Smooth muscle cell (in vitro differentiated cells): ENCODE data around the gene SYNDIG1. TPM values are rescaled to one million over a fixed set of nuclear protein-coding genes. Genes with fewer than 3 reads are reported as not detected.

Experiments used
- DNase-seq: peaks from one replicate; lab custom pipeline; 2025; ENCODE audit not compliant: unreplicated experiment; lab: John Stamatoyannopoulos, UW
- H2AFZ ChIP-seq: fragments of 200-600 bp; sonication (generic); 2 replicates; pipeline ENCODE4 v1.6.0; 2016; ENCODE audit warnings: antibody characterized with exemption, low read depth, mild to moderate bottlenecking
- H3F3A ChIP-seq: fragments of 200-600 bp; sonication (generic); 2 replicates; pipeline ENCODE4 v1.6.0; 2017; ENCODE audit warnings: antibody characterized with exemption, low read depth
- H3K27ac ChIP-seq: fragments of 200-600 bp; sonication (generic); 2 replicates; pipeline ENCODE4 v1.5.1; 2016; ENCODE audit warnings: low read depth, mild to moderate bottlenecking
- H3K27me3 ChIP-seq: fragments of 200-600 bp; sonication (generic); 2 replicates; pipeline ENCODE4 v1.6.1; 2016; ENCODE audit warnings: low read depth, mild to moderate bottlenecking
- H3K36me3 ChIP-seq: fragments of 200-600 bp; sonication (generic); 2 replicates; pipeline ENCODE4 v1.5.1; 2016; ENCODE audit warnings: low read depth
- H3K4me1 ChIP-seq: fragments of 200-600 bp; sonication (generic); 2 replicates; pipeline ENCODE4 v1.5.1; 2016; ENCODE audit warnings: low read depth
- H3K4me2 ChIP-seq: fragments of 200-600 bp; sonication (generic); 2 replicates; pipeline ENCODE4 v1.6.0; 2016; ENCODE audit warnings: mild to moderate bottlenecking
- H3K4me3 ChIP-seq: fragments of 200-600 bp; sonication (generic); 2 replicates; pipeline ENCODE4 v1.5.1; 2016; ENCODE audit warnings: mild to moderate bottlenecking
- H3K79me2 ChIP-seq: fragments of 200-600 bp; sonication (generic); 2 replicates; pipeline ENCODE4 v1.6.0; 2016; ENCODE audit warnings: low read depth, mild to moderate bottlenecking
- H3K9ac ChIP-seq: fragments of 200-600 bp; sonication (generic); 2 replicates; pipeline ENCODE4 v1.6.0; 2016; ENCODE audit warnings: low read depth
- H3K9me3 ChIP-seq: fragments of 200-600 bp; sonication (generic); replicated peaks from 2 replicates; pipeline ENCODE4 v1.5.1; 2016; ENCODE audit warnings: low read depth
- H4K20me1 ChIP-seq: fragments of 200-600 bp; sonication (generic); 2 replicates; pipeline ENCODE4 v1.6.0; 2016; ENCODE audit warnings: low read depth
- CTCF ChIP-seq: fragments of 200-600 bp; sonication (generic); IDR thresholded peaks from 2 replicates; pipeline ENCODE4 v1.5.1; 2017; ENCODE audit warnings: borderline replicate concordance, mild to moderate bottlenecking, antibody characterized with exemption; ENCODE audit not compliant: insufficient read depth, poor library complexity, severe bottlenecking
- WGBS: methylation state at CpG from one replicate; pipeline ENCODE4 v1.1.7; 2016; ENCODE audit warnings: low lambda C conversion rate; 5-methylcytosine and 5-hydroxymethylcytosine counted together
- polyA plus RNA-seq: library from polyadenylated mRNA; unstranded; fragments of >200 nt; fragmentation: Nextera tagmentation; extraction: Ambion mirVana; gene quantifications from 2 replicates; pipeline ENCODE4 v1.2.1, GENCODE V29; 2016
- total RNA-seq: library from RNA; depleted of rRNA; stranded (reverse); fragments of >200 nt; gene quantifications from 2 replicates; pipeline ENCODE4 v1.2.3, GENCODE V29; 2014

Gene SYNDIG1
- total and polyA plus RNA-seq, 2 experiments from 2014 or later, result 1.8 to 2.2 TPM

- Histone ChIP-seq H3K9ac (no peak overlapping the region), H3K27ac (no peak overlapping the region), H3K79me2 (no peaks in the 10 kb centered on the region), H3K36me3 (no peaks in the 10 kb centered on the region), H3K4me2 (no peak overlapping the region), H3K4me3 (no peak overlapping the region), H3K9me3 (no peaks in the 10 kb centered on the region), H3F3A (no peaks in the 10 kb centered on the region), H2AFZ (no peak overlapping the region), H4K20me1 (no peaks in the 10 kb centered on the region), H3K4me1 (no peaks in the 10 kb centered on the region), H3K27me3 (no peaks in the 10 kb centered on the region)
- no peak for DNase-seq
- 88% methylated on average over 13 of the region's 15 CpGs for WGBS
- no peak for TF ChIP-seq CTCF
Observed at GRCh38 chr20:24582373-24583168, 113.1 kb downstream of the SYNDIG1 start.

DNA sequence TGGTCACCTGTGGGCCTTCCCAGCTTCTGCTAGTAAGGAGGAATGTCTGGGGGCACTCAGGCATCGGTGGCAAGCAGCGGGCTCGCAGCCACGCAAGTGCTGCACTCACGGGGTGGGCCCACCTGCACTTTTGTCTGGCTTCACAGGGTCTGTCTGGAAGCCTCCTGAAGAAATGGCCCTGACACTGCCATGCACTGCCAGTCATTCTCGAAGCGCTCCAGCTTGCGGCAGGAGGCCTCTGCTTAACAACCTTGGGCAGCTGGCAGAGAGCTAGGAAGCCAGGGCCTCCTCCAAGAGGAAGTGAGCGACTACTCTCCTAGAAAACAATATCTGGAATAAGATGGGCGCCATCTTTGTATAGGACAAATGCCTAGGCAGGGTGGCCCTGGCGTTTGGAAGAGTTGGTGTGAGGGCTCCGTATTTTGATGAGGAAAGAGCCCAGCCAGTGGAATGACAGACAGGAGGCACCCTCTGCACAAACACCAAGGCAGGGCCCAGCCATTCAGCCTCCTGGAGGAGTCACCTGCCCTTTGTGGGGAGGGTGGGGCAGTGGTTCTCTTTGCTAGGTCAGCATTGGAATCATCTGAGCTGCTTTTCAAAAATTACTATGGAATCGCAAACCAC, 113.9 kb downstream of the SYNDIG1 start:
- Histone ChIP-seq H3F3A (no peaks in the 10 kb centered on the region), H3K27me3 (no peaks in the 10 kb centered on the region), H3K4me3 (no peak overlapping the region), H3K9me3 (no peaks in the 10 kb centered on the region), H3K9ac (no peak overlapping the region), H3K36me3 (no peaks in the 10 kb centered on the region), H3K27ac (no peak overlapping the region), H2AFZ (no peak overlapping the region), H3K4me2 (no peak overlapping the region), H4K20me1 (no peaks in the 10 kb centered on the region), H3K79me2 (no peaks in the 10 kb centered on the region), H3K4me1 (no peaks in the 10 kb centered on the region)
- WGBS, result 97% methylated on average over 13 of the region's 13 CpGs
- no peak for DNase-seq
- no peak for TF ChIP-seq CTCF

GRCh38 chr20:24584078-24584477, 114.6 kb downstream of the SYNDIG1 start:
- Histone ChIP-seq H3F3A (no peaks in the 10 kb centered on the region), H3K79me2 (no peaks in the 10 kb centered on the region), H4K20me1 (no peaks in the 10 kb centered on the region), H3K4me1 (no peaks in the 10 kb centered on the region), H3K36me3 (no peaks in the 10 kb centered on the region), H3K9me3 (no peaks in the 10 kb centered on the region), H3K4me2 (no peak overlapping the region), H3K9ac (no peak overlapping the region), H3K4me3 (no peak overlapping the region), H3K27me3 (no peaks in the 10 kb centered on the region), H2AFZ (no peak overlapping the region), H3K27ac (no peak overlapping the region)
- DNase-seq, result no peak
- 93% methylated on average over 9 of the region's 9 CpGs for WGBS
- TF ChIP-seq CTCF, result no peak
